Heart right ventricle (tissue), 16 donors: ENCODE measurements around the gene AGO3. TPM values are rescaled to one million over a fixed set of nuclear protein-coding genes. Genes with fewer than 3 reads are reported as not detected.

Experiments used
- ATAC-seq, 8 donors: fragments of 200-7000 bp; cut with Tn5 transposase; one replicate each; pipeline ENCODE4 v1.9.1; 2020; ENCODE audit warnings: mild to moderate bottlenecking in 8 of 8, moderate library complexity in 8 of 8, moderate number of reproducible peaks in 1 of 8
- DNase-seq, 2 donors: peaks; one replicate each; pipeline ENCODE4 v3.0.0-alpha.2; 2020
- H3K27ac ChIP-seq, 10 donors: fragments of 200-600 bp; sonication (generic) in 2 of 10; one replicate each; pipeline versions ENCODE4 v1.5.0 to v1.8.0; 2020 to 2022; ENCODE audit warnings: mild to moderate bottlenecking in 3 of 10
- H3K27me3 ChIP-seq, 7 donors: fragments of 200-600 bp; one replicate each; pipeline ENCODE4 v1.8.0; 2021 to 2022; ENCODE audit warnings: mild to moderate bottlenecking in 2 of 7
- H3K36me3 ChIP-seq, 9 donors: fragments of 200-600 bp; sonication (generic) in 1 of 9; one replicate each; pipeline versions ENCODE4 v1.5.0 to v1.8.0; 2020 to 2022; ENCODE audit warnings: mild to moderate bottlenecking in 2 of 9
- H3K4me1 ChIP-seq, 9 donors: fragments of 200-600 bp; sonication (generic) in 1 of 9; one replicate each; pipeline versions ENCODE4 v1.5.0 to v1.8.0; 2020 to 2022; ENCODE audit warnings: mild to moderate bottlenecking in 4 of 9
- H3K4me3 ChIP-seq, 10 donors: fragments of 200-600 bp; sonication (generic) in 2 of 10; one replicate each; pipeline versions ENCODE4 v1.5.0 to v1.8.0; 2020 to 2022; ENCODE audit warnings: mild to moderate bottlenecking in 7 of 10, moderate library complexity in 2 of 10
- H3K9me3 ChIP-seq, 11 donors: fragments of 200-600 bp in 10 of 11; sonication (generic) in 2 of 11; one replicate each; pipeline versions ENCODE4 v1.5.0 to v1.8.0; 2013 to 2022; ENCODE audit warnings: mild to moderate bottlenecking in 2 of 11, control low read depth in 1 of 11, moderate library complexity in 1 of 11
- CTCF ChIP-seq, 9 donors: fragments of 200-600 bp; sonication (generic) in 2 of 9; IDR thresholded peaks; one replicate each; pipeline versions ENCODE4 v1.5.0 to v1.8.0; 2021 to 2022; ENCODE audit warnings: antibody characterized with exemption in 9 of 9, mild to moderate bottlenecking in 5 of 9, moderate library complexity in 1 of 9
- WGBS, 2 donors: extraction: QIAGEN DNeasy Blood & Tissue Kit; methylation state at CpG; one replicate each; pipeline ENCODE4 v1.1.7; 2013; ENCODE audit warnings: inconsistent platforms in 1 of 2; 5-methylcytosine and 5-hydroxymethylcytosine counted together
- intact Hi-C, 10 donors: fragments of 100-400 bp; cut with DNase I; formaldehyde crosslinking; loops; one replicate each; pipeline versions ENCODE4 v1.11.1 to v1.14.2; 2022
- long read RNA-seq, 3 donors: library from polyadenylated mRNA; unstranded; transcript quantifications; one replicate each; pipeline ENCODE4 v2.0.0, GENCODE V29; 2020 to 2021
- polyA plus RNA-seq, 2 donors: library from polyadenylated mRNA; stranded (reverse); fragments of 200-250 nt; gene quantifications; one replicate each; pipeline ENCODE4 v1.2.3, GENCODE V29; 2013
- total RNA-seq, 10 donors: library from RNA; stranded (reverse); fragmentation: NEBNext Ultra II Directional in 3 of 10; extraction: Animal tissue kit (Norgen Biotek cat#: 25700) in 3 of 10; gene quantifications; one replicate each; pipeline versions ENCODE4 v1.2.1 to v1.2.4, GENCODE V29; 2021 to 2023
- donor health status: Arrhythmogenic right ventricular cardiomyopathy.
- donor health status: ischemic (EF 13 %, LVEDD 7.1; RV severe dilation, severe dysfunction).
- donor health status: healthy with polysubstance abuse.
- donor health status: DM: no; HTN: yes; CAD: no.
- donor health status: DM: no; HTN: no; CAD: no.
- donor health status: ischemic (EF 25% LVEDD 6.9; RV normal size, moderate dysfunction).
- donor health status: ischemic (EF 25% LVEDD 5.7; RV mildly dilated, moderate dysfunction).
- donor health status: healthy.
- donor health status: DM: yes; HTN: yes; CAD: no.
- donor health status: Ischemic cardiomyopathy.
- donor health status: ischemic (EF 35%, LVEDD 5.7; RV mildly dilated, moderate dysfunction).
- donor health status: nonischemic (EF 11% LVEDD 7.7; RV severe dilation, severe dysfunction).
- donor health status: DM: yes; HTN: yes; CAD: no.
- donor health status: PGD.
- donor health status: ischemic (EF 29% LVEDD 5.4; RV normal size, mild dysfunction).
- donor health status: nonischemic (EF 23%, LVEDD 6.1; RV moderate dilation, normal function).

The AGO3 gene
- total RNA-seq (10 to 100 TPM; 12.3 to 20.7 (median 15.1) TPM), polyA plus RNA-seq (1 to 10 TPM; 2.2 to 3.4 TPM)
- long read RNA-seq, donor 1, full-length matches to known transcripts = 11 of 18 reads
- long read RNA-seq, donor 1, partial matches to known transcripts = 0 of 18 reads
- long read RNA-seq, donor 1, other reads (novel, unspliced or antisense) = 7 of 18 reads
- long read RNA-seq, donor 2, full-length matches to known transcripts = 10 of 22 reads
- long read RNA-seq, donor 2, partial matches to known transcripts = 0 of 22 reads
- long read RNA-seq, donor 2, other reads (novel, unspliced or antisense) = 12 of 22 reads
- long read RNA-seq, donor 3, full-length matches to known transcripts = 16 of 28 reads
- long read RNA-seq, donor 3, partial matches to known transcripts = 2 of 28 reads
- long read RNA-seq, donor 3, other reads (novel, unspliced or antisense) = 10 of 28 reads

GRCh38 chr1:35930593-35931445, at the start of gene AGO3:
TSS of gene AGO3 (plus strand) at chr1:35931105. CDS start at chr1:35931427, 322 bp downstream.
- intact Hi-C loops = loop anchor here in 2 of 10 donors (1.0 to 10.0 kb wide), 2 partner anchors 48 to 154 kb away; partner anchors contain the start of genes ADPRS (in 1 of the 2), AGO1 (in 1 of the 2) and TEKT2 (in 1 of the 2)
- Histone ChIP-seq H3K36me3 (no peaks in the 10 kb centered on the region), H3K4me3 (peak within 1 kb of the TSS; percentile 81 to 98 (median 94)), H3K9me3 (no peaks in the 10 kb centered on the region), H3K4me1 (peaks cover 5 to 49% (median 36%) of the 10 kb centered on the region in 9 donors), H3K27ac (peak within 1 kb of the TSS; percentile 97 to 100 (median 99)), H3K27me3 (no peaks in the 10 kb centered on the region)
- ATAC-seq (peak; percentile 89 to 97 (median 96)), DNase-seq (peak; percentile 82 to 83)
- no peak for TF ChIP-seq CTCF (IDR thresholded peaks at IDR 0.05)
- WGBS, 2 donors = 0% methylated on average over 93 to 107 of the region's 112 CpGs

- DNase-seq (no peak), ATAC-seq (no peak)
- no peak overlapping the region for H3K4me3 ChIP-seq
- intact Hi-C loops = loop anchor here in 3 of 10 donors (5.0 to 10.0 kb wide), 2 partner anchors 45 to 203 kb away; partner anchors contain the start of genes ADPRS (in 2 of the 3) and TEKT2 (in 2 of the 3)
- TF ChIP-seq CTCF (IDR thresholded peaks at IDR 0.05) = no peak
- no peaks in the 10 kb centered on the region for H3K9me3 ChIP-seq
- WGBS, 2 donors = 36 to 38% methylated on average over 4 of the region's 4 CpGs
- H3K36me3 ChIP-seq = no peaks in the 10 kb centered on the region
- no peak overlapping the region for H3K27ac ChIP-seq
- peaks cover 0 to 39% (median 30%) of the 10 kb centered on the region in 9 donors for H3K4me1 ChIP-seq
- H3K27me3 ChIP-seq = no peaks in the 10 kb centered on the region
These were observed 49.0 kb upstream of the AGO3 start for GRCh38 chr1:35881850-35882273.

DNA sequence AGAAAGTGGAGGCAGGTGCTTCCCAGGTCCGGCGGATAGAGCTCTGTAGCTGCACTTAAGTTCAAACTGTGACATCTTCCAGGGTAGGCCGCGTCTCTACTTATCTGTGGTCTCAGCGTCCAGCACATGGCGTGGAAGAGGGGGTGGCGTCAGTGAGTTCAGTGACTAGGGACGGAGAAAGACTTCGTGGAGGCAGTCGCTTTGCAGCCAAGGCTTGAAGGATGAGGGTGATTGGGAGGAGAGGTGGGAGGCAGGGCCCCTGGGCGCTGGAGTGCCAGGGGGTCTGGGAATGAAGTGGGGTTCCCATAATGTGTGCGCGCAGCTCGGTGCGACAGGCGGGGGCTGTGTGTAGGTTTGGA, 48.3 kb upstream of the AGO3 start:
- H3K9me3 ChIP-seq = no peaks in the 10 kb centered on the region
- intact Hi-C loops = loop anchor here in 3 of 10 donors (5.0 to 10.0 kb wide), 2 partner anchors 45 to 202 kb away; partner anchors contain the start of genes ADPRS (in 2 of the 3) and TEKT2 (in 2 of the 3)
- peak overlapping the region in 7 of 10 donors; percentile 27 to 91 (median 80) for H3K27ac ChIP-seq
- no peaks in the 10 kb centered on the region for H3K27me3 ChIP-seq
- H3K4me3 ChIP-seq = peak overlapping the region in 9 of 10 donors; percentile 90 to 100 (median 98)
- WGBS, 2 donors = 43 to 47% methylated on average over 16 of the region's 16 CpGs
- peak in 1 of 8 donors; percentile 5 for ATAC-seq
- H3K36me3 ChIP-seq = no peaks in the 10 kb centered on the region
- H3K4me1 ChIP-seq = peaks cover 2 to 46% (median 36%) of the 10 kb centered on the region in 9 donors
- no peak for TF ChIP-seq CTCF (IDR thresholded peaks at IDR 0.05)
- DNase-seq = no peak
